ENCODE results near the gene NQO1.

DNA sequence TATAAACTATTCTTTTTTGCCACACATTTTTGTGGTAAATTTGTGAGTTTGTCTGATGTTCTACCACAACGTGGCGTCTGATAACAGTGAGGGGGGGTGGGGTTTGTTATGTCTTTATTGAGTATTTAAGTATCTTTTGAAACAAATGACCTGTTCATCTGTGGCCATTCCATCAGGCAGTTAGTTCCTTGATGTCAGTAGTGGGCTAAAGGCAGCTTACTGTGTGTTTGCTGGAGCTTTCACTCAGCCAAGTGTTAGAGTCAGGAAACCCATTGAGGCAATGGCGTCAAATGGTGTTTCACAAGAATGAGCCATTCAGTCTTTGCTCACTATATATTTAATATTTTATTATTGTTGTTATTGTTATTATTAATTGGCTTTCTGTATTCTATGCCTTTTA, 28.0 kb downstream of the NQO1 start:
- TF ChIP-seq, protein P1, sequence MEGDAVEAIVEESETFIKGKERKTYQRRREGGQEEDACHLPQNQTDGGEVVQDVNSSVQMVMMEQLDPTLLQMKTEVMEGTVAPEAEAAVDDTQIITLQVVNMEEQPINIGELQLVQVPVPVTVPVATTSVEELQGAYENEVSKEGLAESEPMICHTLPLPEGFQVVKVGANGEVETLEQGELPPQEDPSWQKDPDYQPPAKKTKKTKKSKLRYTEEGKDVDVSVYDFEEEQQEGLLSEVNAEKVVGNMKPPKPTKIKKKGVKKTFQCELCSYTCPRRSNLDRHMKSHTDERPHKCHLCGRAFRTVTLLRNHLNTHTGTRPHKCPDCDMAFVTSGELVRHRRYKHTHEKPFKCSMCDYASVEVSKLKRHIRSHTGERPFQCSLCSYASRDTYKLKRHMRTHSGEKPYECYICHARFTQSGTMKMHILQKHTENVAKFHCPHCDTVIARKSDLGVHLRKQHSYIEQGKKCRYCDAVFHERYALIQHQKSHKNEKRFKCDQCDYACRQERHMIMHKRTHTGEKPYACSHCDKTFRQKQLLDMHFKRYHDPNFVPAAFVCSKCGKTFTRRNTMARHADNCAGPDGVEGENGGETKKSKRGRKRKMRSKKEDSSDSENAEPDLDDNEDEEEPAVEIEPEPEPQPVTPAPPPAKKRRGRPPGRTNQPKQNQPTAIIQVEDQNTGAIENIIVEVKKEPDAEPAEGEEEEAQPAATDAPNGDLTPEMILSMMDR (IDR thresholded peaks at IDR 0.05 in 4 of 5, conservative IDR thresholded peaks at IDR 0.05 in 1 of 5), result no peak
- TF ChIP-seq POLR2A (IDR thresholded peaks at IDR 0.05), result no peak

Data from gastrocnemius medialis (tissue), 4 donors.